Gastroesophageal sphincter (tissue), 4 donors: ENCODE results near the gene MEMO1. TPM values are rescaled to one million over a fixed set of nuclear protein-coding genes. Genes with fewer than 3 reads are reported as not detected.
"Not testable (repeated sequence)": the region's sequence is repeated elsewhere in the genome, so short reads cannot be mapped to it uniquely, and the experiment has no call there.

Experiments
- ATAC-seq: fragments of 150-250 bp; one replicate; pipeline ENCODE4 v1.9.1; 2016; ENCODE audit warnings: mild to moderate bottlenecking, moderate library complexity
- H3K27ac ChIP-seq, 4 donors: fragments of 200-600 bp; sonication (generic) in 3 of 4; 1 replicate in 3 of 4; 2 replicates in 1 of 4; pipeline ENCODE4 v1.5.1; 2016 to 2019
- H3K27me3 ChIP-seq: fragments of 200-600 bp; sonication (generic); one replicate; pipeline ENCODE4 v1.5.1; 2019
- H3K36me3 ChIP-seq, 2 donors: fragments of 200-600 bp; sonication (generic); one replicate each; pipeline ENCODE4 v1.5.1; 2019; ENCODE audit warnings: control low read depth in 1 of 2
- H3K4me1 ChIP-seq, 3 donors: fragments of 200-600 bp; sonication (generic); 1 replicate in 2 of 3; 2 replicates in 1 of 3; pipeline ENCODE4 v1.5.1; 2016 to 2019; ENCODE audit warnings: control low read depth in 2 of 3
- H3K4me3 ChIP-seq, 2 donors: fragments of 200-600 bp; sonication (generic); one replicate each; pipeline ENCODE4 v1.5.1; 2019; ENCODE audit warnings: mild to moderate bottlenecking in 1 of 2, moderate library complexity in 1 of 2
- H3K9me3 ChIP-seq, 3 donors: fragments of 200-600 bp; sonication (generic); one replicate each; pipeline ENCODE4 v1.5.1; 2017 to 2019; ENCODE audit warnings: control low read depth in 2 of 3
- EP300 ChIP-seq: sonication (generic); formaldehyde crosslinking; IDR thresholded peaks from one replicate; pipeline ENCODE4 v1.6.1; 2017; ENCODE audit warnings: antibody characterized with exemption, mild to moderate bottlenecking
- POLR2A ChIP-seq, 2 donors: fragments of 450-650 bp; IDR thresholded peaks; one replicate each; pipeline ENCODE4 v1.6.1; 2017; ENCODE audit warnings: antibody characterized with exemption in 2 of 2, mild to moderate bottlenecking in 2 of 2, moderate library complexity in 1 of 2
- POLR2AphosphoS5 ChIP-seq: sonication (generic); formaldehyde crosslinking; IDR thresholded peaks from one replicate; pipeline ENCODE4 v1.6.1; 2017; ENCODE audit warnings: antibody characterized with exemption
- WGBS, 2 donors: methylation state at CpG; one replicate each; pipeline ENCODE4 v1.1.5; 2018; ENCODE audit warnings: low coverage in 1 of 2; 5-methylcytosine and 5-hydroxymethylcytosine counted together
- total RNA-seq, 4 donors: library from RNA; depleted of rRNA; stranded (reverse); fragments of >200 nt; gene quantifications; one replicate each; pipeline ENCODE4 v1.1.0, GENCODE V29; 2016
- TF ChIP-seq, protein P1 (sequence below), 4 experiments: fragments of 200-600 bp in 2 of 4; fragments of 450-650 bp in 2 of 4; sonication (generic) in 1 of 4; IDR thresholded peaks; one replicate each; pipeline ENCODE4 v1.5.1; 2017 to 2019; ENCODE audit warnings: antibody characterized with exemption in 4 of 4, mild to moderate bottlenecking in 2 of 4, moderate library complexity in 2 of 4

MEMO1 gene
- total RNA-seq, 4 donors from 2014 or later = 24.4 to 42.2 (median 30.9) TPM

DNA sequence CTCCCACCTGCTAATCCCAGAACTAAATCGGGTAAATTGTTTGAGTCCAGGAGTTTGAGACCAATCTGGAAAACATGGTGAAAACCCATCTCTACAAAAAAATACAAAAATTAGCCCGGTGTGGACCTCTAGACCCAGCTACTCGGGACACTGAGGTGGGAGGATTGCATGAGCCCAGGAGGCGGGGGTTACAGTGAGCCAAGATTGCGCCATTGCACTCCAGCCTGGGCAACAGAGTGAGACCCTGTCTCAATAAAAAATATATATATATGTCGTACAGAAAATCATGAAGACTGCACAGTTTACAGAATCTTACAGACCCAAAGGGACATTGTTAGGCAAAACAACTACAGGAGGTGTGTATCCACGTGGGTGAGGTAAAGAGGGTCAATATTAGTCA, 32.8 kb upstream of the MEMO1 start:
- no peak for TF ChIP-seq EP300
- no peak for TF ChIP-seq POLR2AphosphoS5
- no peak for TF ChIP-seq POLR2A (IDR thresholded peaks at IDR 0.05)
- TF ChIP-seq, protein P1, sequence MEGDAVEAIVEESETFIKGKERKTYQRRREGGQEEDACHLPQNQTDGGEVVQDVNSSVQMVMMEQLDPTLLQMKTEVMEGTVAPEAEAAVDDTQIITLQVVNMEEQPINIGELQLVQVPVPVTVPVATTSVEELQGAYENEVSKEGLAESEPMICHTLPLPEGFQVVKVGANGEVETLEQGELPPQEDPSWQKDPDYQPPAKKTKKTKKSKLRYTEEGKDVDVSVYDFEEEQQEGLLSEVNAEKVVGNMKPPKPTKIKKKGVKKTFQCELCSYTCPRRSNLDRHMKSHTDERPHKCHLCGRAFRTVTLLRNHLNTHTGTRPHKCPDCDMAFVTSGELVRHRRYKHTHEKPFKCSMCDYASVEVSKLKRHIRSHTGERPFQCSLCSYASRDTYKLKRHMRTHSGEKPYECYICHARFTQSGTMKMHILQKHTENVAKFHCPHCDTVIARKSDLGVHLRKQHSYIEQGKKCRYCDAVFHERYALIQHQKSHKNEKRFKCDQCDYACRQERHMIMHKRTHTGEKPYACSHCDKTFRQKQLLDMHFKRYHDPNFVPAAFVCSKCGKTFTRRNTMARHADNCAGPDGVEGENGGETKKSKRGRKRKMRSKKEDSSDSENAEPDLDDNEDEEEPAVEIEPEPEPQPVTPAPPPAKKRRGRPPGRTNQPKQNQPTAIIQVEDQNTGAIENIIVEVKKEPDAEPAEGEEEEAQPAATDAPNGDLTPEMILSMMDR (IDR thresholded peaks at IDR 0.05) = no peak
- no peaks in the 10 kb centered on the region for H3K27me3 ChIP-seq
- WGBS, 2 donors = 70 to 79% methylated on average over 3 to 7 of the region's 7 CpGs
- H3K27ac ChIP-seq = no peak overlapping the region
- no peaks in the 10 kb centered on the region for H3K9me3 ChIP-seq
- no peak overlapping the region for H3K4me3 ChIP-seq
- H3K36me3 ChIP-seq = no peaks in the 10 kb centered on the region
- peaks cover 0 to 13% (median 0%) of the 10 kb centered on the region in 3 donors for H3K4me1 ChIP-seq
- ATAC-seq = no peak

DNA sequence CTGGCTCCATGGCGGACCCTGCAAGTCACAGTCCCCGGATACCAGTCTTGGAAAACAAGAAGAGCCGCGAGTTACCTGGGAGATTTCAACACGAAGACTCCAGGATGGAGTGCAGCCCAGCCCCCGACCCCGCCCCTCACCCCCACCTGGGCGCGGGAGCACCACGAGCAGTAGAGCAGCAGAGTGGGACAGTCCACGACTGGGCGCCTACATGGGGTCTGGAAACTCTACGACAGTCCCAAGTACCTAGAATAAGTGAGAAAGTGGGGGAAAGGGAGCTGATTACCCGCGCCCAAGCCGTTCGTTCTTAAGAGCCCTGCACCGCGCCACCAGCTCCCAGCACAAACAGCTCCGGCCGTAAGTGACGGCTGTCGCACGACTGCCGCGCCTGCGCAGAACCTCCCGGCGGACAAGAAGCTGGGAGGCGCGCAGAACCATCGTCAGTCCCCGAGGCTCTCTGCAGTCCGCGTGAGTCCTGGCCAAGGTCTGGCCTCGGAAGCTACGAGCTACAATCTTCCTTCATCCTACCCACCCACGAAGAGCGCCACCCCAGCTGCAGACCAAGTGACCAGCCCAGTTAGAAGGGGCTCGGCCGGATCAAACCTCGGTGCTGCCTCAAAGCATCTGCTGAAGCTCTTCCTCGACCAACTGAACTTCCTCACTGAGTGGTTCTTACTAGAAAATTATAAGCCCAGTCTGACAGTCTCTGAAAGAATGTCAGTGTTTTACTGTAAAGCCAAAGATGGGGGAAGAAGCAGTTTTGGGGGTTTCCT, 28.8 kb upstream of the MEMO1 start, which contains the start of gene DPY30:
Gene DPY30, minus strand, starts transcription at position 359 of the 773 bp plus-strand sequence. Its CDS starts 349 bp downstream, at position 10.
- peak; percentile 71 to 80 for TF ChIP-seq POLR2A (IDR thresholded peaks at IDR 0.05)
- TF ChIP-seq EP300 = no peak
- TF ChIP-seq POLR2AphosphoS5 = peak; percentile 81
- TF ChIP-seq, protein P1 (IDR thresholded peaks at IDR 0.05) = peak in 1 of 4 experiments; percentile 45
- H3K9me3 ChIP-seq = no peaks in the 10 kb centered on the region
- H3K27ac ChIP-seq = peak within 1 kb of the TSS; percentile 51 to 86 (median 84)
- peak; percentile 98 for ATAC-seq
- WGBS, 2 donors = 0% methylated on average over 6 to 7 of the region's 43 CpGs
- no peaks in the 10 kb centered on the region for H3K27me3 ChIP-seq
- H3K36me3 ChIP-seq = peaks cover 0 to 32% of the 10 kb centered on the region in 2 donors
- H3K4me3 ChIP-seq = peak within 1 kb of the TSS; percentile 60 to 95
- peaks cover 0 to 26% (median 0%) of the 10 kb centered on the region in 3 donors for H3K4me1 ChIP-seq

DNA sequence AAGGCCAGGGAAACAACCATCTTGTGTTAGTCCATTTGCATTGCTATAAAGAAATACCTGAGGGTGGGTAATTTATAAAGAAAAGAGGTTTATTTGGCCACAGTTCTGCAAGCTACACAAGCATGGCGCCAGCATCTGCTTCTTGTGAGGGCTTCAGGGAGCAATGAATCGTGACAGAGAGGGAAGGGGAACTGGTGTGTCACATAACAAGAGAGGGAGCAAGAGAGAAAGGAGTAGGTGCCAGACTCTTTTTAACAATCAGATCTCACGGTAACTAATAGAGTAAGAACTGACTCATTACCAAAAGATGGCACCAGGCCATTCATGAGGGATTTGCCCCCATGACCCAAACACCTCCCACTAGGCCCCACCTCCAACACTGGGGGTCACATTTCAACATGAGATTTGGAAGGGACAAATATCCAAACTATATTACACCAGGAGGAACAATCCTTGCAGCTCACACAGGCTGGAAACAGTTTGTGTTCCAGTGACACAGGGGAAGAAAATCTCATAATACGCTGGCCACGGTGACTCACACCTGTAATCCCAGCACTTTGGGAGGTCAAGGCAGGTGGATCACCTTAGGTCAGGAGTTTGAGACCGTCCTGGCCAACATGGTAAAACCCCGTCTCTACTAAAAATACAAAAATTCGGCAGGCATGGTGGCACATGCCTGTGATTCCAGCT, 23.5 kb upstream of the MEMO1 start:
- Histone ChIP-seq H3K36me3 (peaks cover 0 to 66% of the 10 kb centered on the region in 2 donors), H3K4me1 (peaks cover 0 to 28% (median 0%) of the 10 kb centered on the region in 3 donors)
- 69 to 70% methylated on average over 3 of the region's 8 CpGs for WGBS, 2 donors
- not testable (repeated sequence) for H3K9me3 ChIP-seq, ATAC-seq, H3K4me3 ChIP-seq, H3K27ac ChIP-seq, H3K27me3 ChIP-seq

DNA sequence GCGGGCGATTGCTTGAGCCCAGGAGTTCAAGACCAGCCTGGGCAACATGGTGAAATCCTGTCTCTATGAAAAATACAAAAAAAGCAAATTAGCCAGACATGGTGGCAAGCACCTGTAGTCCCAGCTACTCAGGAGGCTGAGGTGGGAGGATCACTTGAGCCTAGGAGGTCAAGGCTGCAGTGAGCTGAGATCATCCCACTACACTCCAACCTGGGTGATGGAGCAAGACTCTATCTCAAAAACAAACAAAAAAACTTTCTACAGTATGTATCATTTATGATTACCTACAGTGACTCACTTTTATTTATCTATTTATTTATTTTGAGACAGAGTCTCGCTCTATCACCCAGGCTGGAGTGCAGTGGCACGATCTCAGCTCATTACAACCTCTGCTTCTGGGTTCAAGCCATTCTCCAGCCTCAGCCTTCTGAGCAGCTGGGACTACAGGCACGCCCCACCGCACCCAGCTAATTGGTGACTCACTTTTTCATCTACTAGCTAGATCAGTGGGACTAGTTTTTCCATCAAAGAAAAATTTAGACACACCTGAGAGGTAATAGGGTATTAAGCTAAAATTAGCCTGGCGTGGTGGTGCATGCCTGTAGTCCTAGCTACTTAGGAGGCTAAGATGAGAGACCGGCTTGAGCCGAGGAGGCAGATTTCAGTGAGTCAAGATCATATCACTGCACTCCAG, 8.1 kb upstream of the MEMO1 start:
- peaks cover 0 to 87% of the 10 kb centered on the region in 2 donors for H3K36me3 ChIP-seq
- H3K27ac ChIP-seq, ATAC-seq, H3K4me3 ChIP-seq, H3K4me1 ChIP-seq, H3K9me3 ChIP-seq, H3K27me3 ChIP-seq: not testable (repeated sequence)
- 91 to 98% methylated on average over 3 to 6 of the region's 9 CpGs for WGBS, 2 donors

DNA sequence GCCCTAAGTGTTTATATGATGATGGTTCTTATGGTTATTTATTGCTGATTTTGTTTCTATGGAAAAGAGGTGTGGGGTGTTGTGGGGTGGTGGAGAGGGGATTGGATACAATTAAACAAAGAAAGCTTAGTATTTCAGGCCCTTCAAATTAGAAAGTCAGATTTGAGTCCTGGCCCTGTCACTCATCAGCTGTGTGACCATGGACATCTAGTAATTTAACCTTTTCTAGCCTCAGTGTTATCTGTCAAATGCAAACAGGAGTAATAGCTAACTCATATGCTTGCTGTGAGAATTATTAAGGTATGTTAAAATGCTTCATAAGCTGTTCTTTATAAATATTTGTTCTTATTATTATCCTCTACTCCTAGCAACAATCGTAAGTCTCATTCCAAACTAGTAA, 2.1 kb upstream of the MEMO1 start:
- Histone ChIP-seq H3K27ac (no peak overlapping the region), H3K4me3 (no peak overlapping the region), H3K4me1 (peaks cover 0 to 25% (median 7%) of the 10 kb centered on the region in 3 donors), H3K27me3 (no peaks in the 10 kb centered on the region), H3K36me3 (peaks cover 0 to 40% of the 10 kb centered on the region in 2 donors), H3K9me3 (no peaks in the 10 kb centered on the region)
- WGBS, 2 donors = 42 to 43% methylated on average over 1 of the region's 1 CpG
- TF ChIP-seq EP300 = no peak
- no peak for TF ChIP-seq POLR2AphosphoS5
- TF ChIP-seq POLR2A (IDR thresholded peaks at IDR 0.05) = no peak
- TF ChIP-seq, protein P1 (IDR thresholded peaks at IDR 0.05) = no peak
- ATAC-seq = no peak
